ENCODE results near the gene RAB39B. TPM values are rescaled to one million over a fixed set of nuclear protein-coding genes. Genes with fewer than 3 reads are reported as not detected.

RAB39B gene
- total RNA-seq, 1 donor from 2014 or later = 0.20 TPM

DNA sequence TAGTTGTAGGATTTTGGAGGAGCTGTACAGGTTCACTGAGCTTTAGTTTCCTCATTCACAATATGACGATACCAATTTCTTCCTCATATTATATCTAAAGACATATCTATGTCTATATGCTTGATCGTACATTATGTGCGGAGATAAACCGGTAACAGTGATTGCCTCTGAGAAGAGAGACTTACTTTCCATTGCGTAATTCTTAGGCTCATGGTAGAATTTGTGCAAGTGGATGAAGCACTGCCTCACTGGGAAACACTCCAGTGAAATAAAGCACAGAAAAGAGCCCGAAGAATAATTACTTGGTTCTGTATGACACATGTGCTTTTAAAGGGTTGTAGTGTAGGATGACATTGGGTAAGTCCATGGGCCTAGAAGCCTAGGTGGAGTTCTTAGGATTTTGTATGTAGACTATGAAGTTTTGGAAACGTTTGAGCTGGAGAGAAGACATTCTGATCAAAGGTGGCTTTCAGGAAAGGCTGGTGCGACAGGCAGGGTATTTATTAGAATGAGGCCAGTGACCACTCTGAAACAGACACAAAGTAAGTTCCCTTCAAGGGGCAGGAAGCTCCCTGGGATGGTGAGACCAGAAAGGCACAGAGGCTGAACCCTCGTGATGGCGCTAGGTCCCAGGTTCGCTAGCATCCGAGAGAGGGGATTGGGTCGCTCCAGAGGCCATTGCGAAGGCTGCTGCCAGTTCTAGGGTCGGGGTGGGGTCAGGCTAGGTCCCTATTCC is 48.7 kb downstream of the RAB39B start:
- DNase-seq (ENCODE audit: low read depth in 2 of 2) = no peak

DNA sequence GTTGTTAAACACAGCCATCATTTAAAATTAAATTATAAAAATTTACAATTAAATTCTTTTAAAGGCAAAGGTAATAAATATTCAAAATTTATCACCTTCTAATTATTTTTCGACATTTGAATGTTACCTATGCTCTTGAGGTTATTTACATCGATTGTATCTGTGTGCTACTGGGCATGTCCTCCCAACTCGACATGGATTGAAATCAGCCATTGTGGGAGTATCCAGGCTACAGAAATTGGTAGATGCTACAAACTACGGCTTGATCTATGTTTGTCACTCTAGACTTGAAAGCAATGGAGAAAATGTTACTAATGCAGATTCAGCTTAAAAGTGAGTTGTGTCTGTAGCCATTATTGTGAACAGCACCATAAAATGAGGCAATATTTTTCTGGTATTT is 50.6 kb downstream of the RAB39B start:
- no peak for DNase-seq (ENCODE audit: low read depth in 2 of 2)

DNA sequence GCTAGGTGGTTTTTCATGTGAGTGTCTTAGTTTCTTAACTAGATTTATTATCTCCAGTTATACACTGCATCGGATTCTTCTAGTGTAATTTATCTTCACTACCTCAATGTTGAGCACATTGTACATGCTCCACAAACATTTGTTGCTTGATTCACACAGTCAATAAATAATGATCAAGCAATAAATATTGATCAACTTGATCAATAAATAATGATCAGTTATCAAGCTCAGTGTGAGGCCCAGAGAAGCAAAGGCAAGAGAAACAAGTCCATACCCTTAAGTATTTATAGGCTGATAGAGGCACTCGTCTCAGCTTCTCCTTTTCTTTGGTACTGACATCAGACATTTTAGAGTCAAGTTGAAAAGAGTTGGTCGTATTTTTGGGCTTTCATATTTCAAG is 53.1 kb downstream of the RAB39B start:
- DNase-seq (ENCODE audit: low read depth in 2 of 2) = no peak

Other genes with a start within 250 kb of the RAB39B start
- 3.7 and 20.8 TPM in 2 replicates for gene F8, start 241.8 kb downstream of the RAB39B start, total RNA-seq
- 27.5 and 57.7 TPM in 2 replicates for gene FUNDC2, start 237.6 kb downstream of the RAB39B start, total RNA-seq
- gene CMC4, start 193.4 kb downstream of the RAB39B start, total RNA-seq = 6.3 and 13.3 TPM in 2 replicates
- 16.6 and 17.5 TPM in 2 replicates for gene MTCP1, start 193.4 kb downstream of the RAB39B start, total RNA-seq
- gene BRCC3, start 193.0 kb downstream of the RAB39B start, total RNA-seq = 8.5 and 9.4 TPM in 2 replicates
- gene VBP1, start 48.0 kb downstream of the RAB39B start, total RNA-seq = 45.8 and 46.4 TPM in 2 replicates
- 8.9 and 11.7 TPM in 2 replicates for gene CLIC2, start 70.1 kb upstream of the RAB39B start, total RNA-seq
- gene F8A2, start 117.6 kb upstream of the RAB39B start, total RNA-seq = not detected in 2 replicates
- 0.44 and 0.60 TPM in 2 replicates for gene F8A3, start 194.1 kb upstream of the RAB39B start, total RNA-seq

Measured in lung microvascular endothelial cell (primary cell).